DMS53 treated with DMSO at 0.1 percent for 48 hours (cell line): Measurements from ENCODE around the gene DIP2C.

Source experiments
- DNase-seq: peaks from one replicate; lab custom pipeline; 2025; ENCODE audit not compliant: unreplicated experiment; lab: John Stamatoyannopoulos, UW

Gene DIP2C

GRCh38 chr10:558364-558763, 131.1 kb downstream of the DIP2C start:
- no peak for DNase-seq

GRCh38 chr10:557792-558328, 131.6 kb downstream of the DIP2C start:
- DNase-seq: no peak

- no peak for DNase-seq
Measured at GRCh38 chr10:556971-557637, 132.4 kb downstream of the DIP2C start.

- no peak for DNase-seq
Measured at GRCh38 chr10:555682-556350, 133.7 kb downstream of the DIP2C start.

GRCh38 chr10:555281-555680, 134.2 kb downstream of the DIP2C start:
- no peak for DNase-seq

GRCh38 chr10:554182-554848, 135.2 kb downstream of the DIP2C start:
- DNase-seq: no peak

- DNase-seq: no peak
Measured at GRCh38 chr10:553233-553632, 136.2 kb downstream of the DIP2C start.

- no peak for DNase-seq
Measured at GRCh38 chr10:552679-553078, 136.8 kb downstream of the DIP2C start.

GRCh38 chr10:551373-552252, 137.9 kb downstream of the DIP2C start:
- no peak for DNase-seq

- DNase-seq: no peak
Measured at GRCh38 chr10:550665-551372, 138.6 kb downstream of the DIP2C start.

- no peak for DNase-seq
Measured at GRCh38 chr10:549391-549790, 140.1 kb downstream of the DIP2C start.

GRCh38 chr10:548238-548901, 141.1 kb downstream of the DIP2C start:
- no peak for DNase-seq

- no peak for DNase-seq
Measured at GRCh38 chr10:547591-548081, 141.8 kb downstream of the DIP2C start.

GRCh38 chr10:546971-547590, 142.4 kb downstream of the DIP2C start:
- no peak for DNase-seq

GRCh38 chr10:546451-546850, 143.0 kb downstream of the DIP2C start:
- DNase-seq: no peak

GRCh38 chr10:543862-544822, 145.3 kb downstream of the DIP2C start:
- no peak for DNase-seq

- DNase-seq: no peak
Measured at GRCh38 chr10:543131-543530, 146.3 kb downstream of the DIP2C start.

- DNase-seq: peak; percentile 71
Measured at GRCh38 chr10:541750-542371, 147.6 kb downstream of the DIP2C start.
